AG10803 (cell line): ENCODE results near the gene COL6A5.
"Not testable (repeated sequence)": the region's sequence is repeated elsewhere in the genome, so short reads cannot be mapped to it uniquely, and the experiment has no call there.

Experiments used
- DNase-seq: peaks from one replicate; pipeline ENCODE4 v3.0.0; 2010; ENCODE audit warnings: low read depth
- H3K4me3 ChIP-seq: 2 replicates; pipeline ENCODE4 v1.5.1; 2011; ENCODE audit warnings: mild to moderate bottlenecking, low read length, control low read depth
- TF ChIP-seq, protein P1 (sequence below): conservative IDR thresholded peaks from 2 replicates; pipeline ENCODE4 v1.5.1; 2011; ENCODE audit warnings: mild to moderate bottlenecking, low read length, control low read depth, inconsistent platforms

COL6A5 gene

GRCh38 chr3:130323503-130323902 is 22.0 kb upstream of the COL6A5 start:
- TF ChIP-seq, protein P1, sequence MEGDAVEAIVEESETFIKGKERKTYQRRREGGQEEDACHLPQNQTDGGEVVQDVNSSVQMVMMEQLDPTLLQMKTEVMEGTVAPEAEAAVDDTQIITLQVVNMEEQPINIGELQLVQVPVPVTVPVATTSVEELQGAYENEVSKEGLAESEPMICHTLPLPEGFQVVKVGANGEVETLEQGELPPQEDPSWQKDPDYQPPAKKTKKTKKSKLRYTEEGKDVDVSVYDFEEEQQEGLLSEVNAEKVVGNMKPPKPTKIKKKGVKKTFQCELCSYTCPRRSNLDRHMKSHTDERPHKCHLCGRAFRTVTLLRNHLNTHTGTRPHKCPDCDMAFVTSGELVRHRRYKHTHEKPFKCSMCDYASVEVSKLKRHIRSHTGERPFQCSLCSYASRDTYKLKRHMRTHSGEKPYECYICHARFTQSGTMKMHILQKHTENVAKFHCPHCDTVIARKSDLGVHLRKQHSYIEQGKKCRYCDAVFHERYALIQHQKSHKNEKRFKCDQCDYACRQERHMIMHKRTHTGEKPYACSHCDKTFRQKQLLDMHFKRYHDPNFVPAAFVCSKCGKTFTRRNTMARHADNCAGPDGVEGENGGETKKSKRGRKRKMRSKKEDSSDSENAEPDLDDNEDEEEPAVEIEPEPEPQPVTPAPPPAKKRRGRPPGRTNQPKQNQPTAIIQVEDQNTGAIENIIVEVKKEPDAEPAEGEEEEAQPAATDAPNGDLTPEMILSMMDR = no peak
- DNase-seq = no peak

GRCh38 chr3:130340766-130341165 is 4.7 kb upstream of the COL6A5 start:
- DNase-seq = no peak

More at GRCh38 chr3:130323503-130323902, 22.0 kb upstream of the COL6A5 start:
- no peak overlapping the region for H3K4me3 ChIP-seq

DNA sequence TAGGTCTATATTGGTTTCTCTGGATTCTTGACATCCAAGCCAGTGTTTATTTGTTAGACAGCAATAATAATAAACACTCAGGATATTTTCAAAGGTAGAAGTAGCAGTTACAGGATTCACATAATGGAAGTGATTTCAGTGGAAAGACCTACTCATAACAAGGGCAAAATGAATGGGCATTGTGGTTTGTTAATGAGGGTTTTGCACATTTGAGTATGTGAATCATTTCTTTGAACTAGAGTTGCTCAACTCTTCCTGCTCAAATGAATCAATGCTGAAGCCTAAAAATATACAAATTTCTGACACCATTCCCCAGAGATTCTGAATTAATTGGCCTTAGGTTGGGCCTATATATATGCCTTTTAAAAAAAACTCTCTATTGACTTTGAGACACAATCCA is 4.1 kb upstream of the COL6A5 start:
- peak; percentile 11 for DNase-seq

More at GRCh38 chr3:130340766-130341165, 4.7 kb upstream of the COL6A5 start:
- TF ChIP-seq, protein P1 = no peak
- no peak overlapping the region for H3K4me3 ChIP-seq

GRCh38 chr3:130341882-130342281 is 3.6 kb upstream of the COL6A5 start:
- TF ChIP-seq, protein P1 = no peak
- DNase-seq = no peak
- H3K4me3 ChIP-seq = no peak overlapping the region

More for the DNA sequence above, 4.1 kb upstream of the COL6A5 start:
- H3K4me3 ChIP-seq = no peak overlapping the region
- TF ChIP-seq, protein P1 = no peak

DNA sequence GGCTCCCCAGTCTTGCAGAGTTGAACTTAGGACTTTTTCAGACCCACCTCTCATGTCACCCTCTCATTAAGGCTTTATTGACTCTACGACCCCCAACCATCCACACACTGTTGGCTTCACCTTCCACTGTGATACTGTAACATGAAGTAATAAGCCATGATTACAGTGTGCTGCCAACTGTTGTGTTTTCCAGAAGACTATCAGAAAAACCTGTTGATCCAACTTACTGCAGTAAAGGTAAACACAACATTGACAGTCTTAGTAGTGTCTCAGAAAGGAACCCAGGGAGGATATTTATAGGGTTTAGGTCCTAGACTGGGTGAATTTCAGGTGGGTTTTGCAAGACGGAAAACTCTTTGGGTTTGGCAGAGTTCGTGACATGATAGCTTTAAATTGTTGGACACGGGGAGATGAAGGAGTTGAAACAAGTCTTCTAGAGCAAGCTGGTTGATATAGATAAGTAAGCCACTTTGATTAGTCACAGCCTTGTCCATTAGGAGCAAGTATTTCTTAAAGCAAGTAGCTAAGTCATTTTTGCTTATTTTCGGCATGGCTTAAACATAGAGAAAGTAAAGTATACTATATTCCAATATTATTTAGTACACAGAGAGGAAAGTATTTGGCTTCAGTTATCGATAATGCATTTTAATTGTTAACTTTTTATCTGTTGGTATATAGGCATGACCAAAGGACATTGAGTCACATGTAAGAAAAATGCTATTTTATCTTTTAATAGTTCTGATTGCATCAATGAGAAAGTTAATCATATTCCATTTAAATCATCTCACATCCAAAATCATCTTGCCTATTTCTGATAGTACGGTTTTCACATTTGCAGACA is 2.4 kb upstream of the COL6A5 start:
- TF ChIP-seq, protein P1 = no peak
- DNase-seq = no peak
- no peak overlapping the region for H3K4me3 ChIP-seq

DNA sequence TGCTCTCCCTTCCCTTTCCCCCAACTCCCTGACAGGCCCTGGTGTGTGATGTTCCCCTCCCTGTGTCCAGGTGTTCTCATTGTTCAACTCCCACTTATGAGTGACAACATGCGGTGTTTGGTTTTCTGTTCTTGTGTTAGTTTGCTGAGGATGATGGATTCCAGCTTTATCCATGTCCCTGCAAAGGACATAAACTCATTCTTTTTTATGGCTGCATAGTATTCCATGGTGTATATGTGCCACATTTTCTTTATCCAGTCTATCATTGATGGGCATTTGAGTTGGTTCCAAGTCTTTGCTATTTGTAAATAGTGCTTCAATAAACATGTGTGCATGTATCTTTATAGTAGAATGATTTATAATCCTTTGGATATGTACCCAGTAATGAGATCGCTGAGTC is 2.8 kb downstream of the COL6A5 start:
- DNase-seq, H3K4me3 ChIP-seq: not testable (repeated sequence)

DNA sequence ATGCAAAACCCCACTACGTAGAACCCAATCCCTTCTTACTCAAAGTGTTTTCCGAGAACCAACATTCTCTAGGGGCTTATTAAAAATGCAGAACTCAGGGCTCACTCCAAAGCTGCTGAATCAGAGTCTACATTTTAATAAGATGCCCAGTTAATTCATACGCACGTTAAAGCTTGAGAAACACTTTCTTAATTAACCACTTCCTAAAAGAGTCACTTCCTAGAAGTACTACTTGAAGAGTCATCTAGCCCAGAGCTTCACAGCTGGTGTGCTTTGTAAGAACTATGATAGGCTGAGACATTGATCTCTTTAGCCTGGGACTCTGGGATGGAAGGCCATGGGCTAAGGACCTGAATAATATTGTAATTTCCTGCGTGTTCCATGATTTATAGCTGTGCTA is 9.0 kb downstream of the COL6A5 start:
- TF ChIP-seq, protein P1 = no peak
- H3K4me3 ChIP-seq = no peak overlapping the region
- peak; percentile 9 for DNase-seq
